ENCODE data around the gene HSP90AA1. TPM values are rescaled to one million over a fixed set of nuclear protein-coding genes. Genes with fewer than 3 reads are reported as not detected.
"Not testable (repeated sequence)": the region's sequence is repeated elsewhere in the genome, so short reads cannot be mapped to it uniquely, and the experiment has no call there.

Gene HSP90AA1
- total and polyA plus RNA-seq, 2 experiments from 2014 or later: 142 to 1,021 TPM

- TF ChIP-seq CTCF (IDR thresholded peaks at IDR 0.05; ENCODE audit: low read depth, low read length): no peak
- H3K27ac ChIP-seq: no peak overlapping the region
- H3K36me3 ChIP-seq: no peaks in the 10 kb centered on the region
- H3K9me3 ChIP-seq (ENCODE audit: low read depth): no peaks in the 10 kb centered on the region
- H3K4me1 ChIP-seq (ENCODE audit: low read depth): no peaks in the 10 kb centered on the region
- H3K4me3 ChIP-seq: no peak overlapping the region
- no peak for DNase-seq (ENCODE audit: low read depth in 1 of 2, low spot score in 1 of 2)
- H3K27me3 ChIP-seq: no peaks in the 10 kb centered on the region
Measured at GRCh38 chr14:102111101-102111500, 24.3 kb upstream of the HSP90AA1 start.

- H3K36me3 ChIP-seq; H3K4me1 ChIP-seq (ENCODE audit: low read depth); H3K9me3 ChIP-seq (ENCODE audit: low read depth); H3K27ac ChIP-seq; H3K27me3 ChIP-seq; DNase-seq (ENCODE audit: low read depth in 1 of 2, low spot score in 1 of 2); H3K4me3 ChIP-seq: not testable (repeated sequence)
Measured at GRCh38 chr14:102109332-102109731, 22.5 kb upstream of the HSP90AA1 start.

- Histone ChIP-seq H3K27ac (no peak overlapping the region), H3K36me3 (no peaks in the 10 kb centered on the region), H3K4me3 (no peak overlapping the region), H3K27me3 (no peaks in the 10 kb centered on the region), H3K4me1 (ENCODE audit: low read depth) (no peaks in the 10 kb centered on the region), H3K9me3 (ENCODE audit: low read depth) (no peaks in the 10 kb centered on the region)
- no peak for DNase-seq (ENCODE audit: low read depth in 1 of 2, low spot score in 1 of 2)
- TF ChIP-seq CTCF (IDR thresholded peaks at IDR 0.05; ENCODE audit: low read depth, low read length): no peak
Measured at GRCh38 chr14:102105369-102105768, 18.5 kb upstream of the HSP90AA1 start.

- H3K27me3 ChIP-seq: no peaks in the 10 kb centered on the region
- no peaks in the 10 kb centered on the region for H3K36me3 ChIP-seq
- H3K4me1 ChIP-seq (ENCODE audit: low read depth): no peaks in the 10 kb centered on the region
- no peak for TF ChIP-seq CTCF (IDR thresholded peaks at IDR 0.05; ENCODE audit: low read depth, low read length)
- H3K9me3 ChIP-seq (ENCODE audit: low read depth): no peaks in the 10 kb centered on the region
- no peak for DNase-seq (ENCODE audit: low read depth in 1 of 2, low spot score in 1 of 2)
- H3K4me3 ChIP-seq: no peak overlapping the region
- no peak overlapping the region for H3K27ac ChIP-seq
Measured at GRCh38 chr14:102103062-102103695, 16.3 kb upstream of the HSP90AA1 start.

- Histone ChIP-seq H3K4me3 (no peak overlapping the region), H3K9me3 (ENCODE audit: low read depth) (no peaks in the 10 kb centered on the region)
- DNase-seq (ENCODE audit: low read depth in 1 of 2, low spot score in 1 of 2): no peak
Measured at GRCh38 chr14:102097441-102098135, 10.7 kb upstream of the HSP90AA1 start.

More at GRCh38 chr14:102097441-102098135, 10.7 kb upstream of the HSP90AA1 start:
- Histone ChIP-seq H3K27ac (no peak overlapping the region), H3K36me3 (no peaks in the 10 kb centered on the region), H3K4me1 (ENCODE audit: low read depth) (peaks cover 3% of the 10 kb centered on the region), H3K27me3 (no peaks in the 10 kb centered on the region)
- TF ChIP-seq CTCF (IDR thresholded peaks at IDR 0.05; ENCODE audit: low read depth, low read length): no peak

Data from cardiac muscle cell (in vitro differentiated cells and primary cell).